Type B pancreatic cell (in vitro differentiated cells): ENCODE results near the gene NCF2. TPM values are rescaled to one million over a fixed set of nuclear protein-coding genes. Genes with fewer than 3 reads are reported as not detected.

Experiments
- DNase-seq: peaks from one replicate; pipeline ENCODE4 v3.0.0; 2021; ENCODE audit warnings: mixed read lengths; ENCODE audit not compliant: unreplicated experiment; ENCODE audit errors: extremely low spot score
- H3K27ac Mint-ChIP-seq: 2 replicates; pipeline ENCODE4 v1.8.0; 2021; ENCODE audit warnings: mild to moderate bottlenecking, mixed read lengths
- H3K27me3 Mint-ChIP-seq: 2 replicates; pipeline ENCODE4 v1.8.0; 2021; ENCODE audit warnings: mixed read lengths
- H3K36me3 Mint-ChIP-seq: 2 replicates; pipeline ENCODE4 v1.8.0; 2021; ENCODE audit warnings: mixed read lengths
- H3K4me1 Mint-ChIP-seq: one replicate; pipeline ENCODE4 v1.8.0; 2021; ENCODE audit warnings: mixed read lengths; ENCODE audit not compliant: unreplicated experiment
- H3K4me3 Mint-ChIP-seq: 2 replicates; pipeline ENCODE4 v1.8.0; 2021; ENCODE audit warnings: mild to moderate bottlenecking, mixed read lengths
- H3K9me3 Mint-ChIP-seq: 2 replicates; pipeline ENCODE4 v1.8.0; 2021; ENCODE audit warnings: mixed read lengths
- CTCF ChIP-seq: fragments of 200-600 bp; sonication (generic); conservative IDR thresholded peaks from 2 replicates; pipeline ENCODE4 v1.5.0; 2021; ENCODE audit warnings: antibody characterized with exemption, mild to moderate bottlenecking
- total RNA-seq: library from RNA; stranded (reverse); gene quantifications from 2 replicates; pipeline ENCODE4 v1.2.1, GENCODE V29; 2021; ENCODE audit warnings: low replicate concordance

The NCF2 gene
- total RNA-seq, 1 donor from 2014 or later, result 0.68 TPM

DNA sequence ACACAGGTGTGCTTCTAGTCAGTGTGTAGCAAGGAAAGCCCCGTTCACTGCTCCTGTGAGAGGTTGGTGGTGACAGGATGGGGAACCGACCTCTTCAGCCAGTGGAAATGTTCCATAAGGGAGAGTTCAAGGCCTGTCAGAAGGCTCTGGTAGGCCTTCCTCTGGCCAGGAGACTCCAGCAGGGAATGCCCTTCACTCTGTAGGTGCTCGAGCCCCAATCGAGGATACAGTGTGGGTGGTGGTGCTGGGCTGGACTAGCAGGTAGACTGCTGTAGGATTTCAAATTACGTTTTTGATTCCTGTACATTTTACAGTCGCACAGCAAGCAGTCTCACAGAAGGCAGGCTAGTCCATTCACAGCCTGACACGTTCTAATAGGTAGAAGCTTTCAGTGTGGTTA is 37.8 kb downstream of the NCF2 start:
- Mint-ChIP-seq H3K4me1 (no peaks in the 10 kb centered on the region), H3K27ac (no peak overlapping the region), H3K9me3 (no peaks in the 10 kb centered on the region), H3K27me3 (no peaks in the 10 kb centered on the region), H3K36me3 (peaks cover 23% of the 10 kb centered on the region), H3K4me3 (no peak overlapping the region)
- no peak for DNase-seq
- TF ChIP-seq CTCF, result no peak

DNA sequence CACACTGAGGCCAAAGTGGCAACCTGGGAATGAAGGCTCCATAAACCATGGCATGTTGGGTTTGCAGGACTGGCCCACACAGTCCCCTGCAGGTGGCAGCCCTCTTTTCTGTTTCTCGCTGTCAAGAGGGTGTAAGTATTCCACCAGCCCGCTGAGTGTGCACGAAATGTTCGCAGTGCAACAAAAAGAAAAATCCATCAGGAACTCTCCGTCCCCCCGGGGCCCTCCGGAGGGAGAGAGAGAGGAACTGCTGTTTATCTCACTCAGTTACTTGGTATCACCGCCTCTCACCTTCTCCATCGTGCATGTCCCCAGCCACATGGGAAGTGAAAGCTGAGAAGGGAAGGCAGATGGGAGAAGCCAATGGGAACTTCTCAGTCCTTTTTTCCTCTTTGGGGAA is 38.3 kb downstream of the NCF2 start:
- Mint-ChIP-seq H3K4me3 (no peak overlapping the region), H3K27ac (no peak overlapping the region), H3K36me3 (peaks cover 27% of the 10 kb centered on the region), H3K9me3 (no peaks in the 10 kb centered on the region), H3K4me1 (no peaks in the 10 kb centered on the region), H3K27me3 (no peaks in the 10 kb centered on the region)
- no peak for DNase-seq
- no peak for TF ChIP-seq CTCF

- TF ChIP-seq CTCF, result no peak
- Mint-ChIP-seq H3K4me3 (no peak overlapping the region), H3K27me3 (no peaks in the 10 kb centered on the region), H3K4me1 (no peaks in the 10 kb centered on the region), H3K36me3 (peaks cover 31% of the 10 kb centered on the region), H3K9me3 (no peaks in the 10 kb centered on the region), H3K27ac (no peak overlapping the region)
- no peak for DNase-seq
Observed at GRCh38 chr1:183550915-183551314, 39.3 kb downstream of the NCF2 start.

DNA sequence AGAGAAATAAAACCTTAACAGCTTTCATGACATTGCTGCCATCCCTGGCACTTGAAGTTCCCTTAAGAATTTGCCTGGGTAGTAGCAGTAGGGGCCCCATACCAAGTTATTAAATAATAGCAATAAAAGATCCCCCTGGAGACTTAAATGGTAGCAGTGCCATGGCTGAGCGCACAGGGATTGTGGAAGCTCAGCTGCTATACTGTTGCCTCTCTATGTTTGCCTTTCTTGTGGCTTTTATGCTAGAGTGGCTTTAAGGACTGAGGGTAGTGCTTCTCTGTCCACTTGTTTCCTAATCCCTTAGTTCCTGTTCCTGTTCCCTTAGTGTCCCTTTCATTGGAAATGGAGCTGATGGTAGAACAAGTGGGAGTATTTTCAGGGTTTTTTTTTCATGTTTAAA is 42.1 kb downstream of the NCF2 start:
- Mint-ChIP-seq H3K36me3 (peaks cover 32% of the 10 kb centered on the region), H3K27ac (no peak overlapping the region), H3K27me3 (no peaks in the 10 kb centered on the region), H3K4me3 (no peak overlapping the region), H3K9me3 (no peaks in the 10 kb centered on the region), H3K4me1 (peaks cover 5% of the 10 kb centered on the region)
- DNase-seq, result no peak
- no peak for TF ChIP-seq CTCF

GRCh38 chr1:183546427-183546826 is 43.8 kb downstream of the NCF2 start:
- no peak for TF ChIP-seq CTCF
- no peaks in the 10 kb centered on the region for H3K9me3 Mint-ChIP-seq
- H3K27me3 Mint-ChIP-seq, result no peaks in the 10 kb centered on the region
- no peak overlapping the region for H3K4me3 Mint-ChIP-seq
- peaks cover 5% of the 10 kb centered on the region for H3K4me1 Mint-ChIP-seq
- DNase-seq, result no peak
- H3K36me3 Mint-ChIP-seq, result peaks cover 34% of the 10 kb centered on the region
- H3K27ac Mint-ChIP-seq, result no peak overlapping the region

DNA sequence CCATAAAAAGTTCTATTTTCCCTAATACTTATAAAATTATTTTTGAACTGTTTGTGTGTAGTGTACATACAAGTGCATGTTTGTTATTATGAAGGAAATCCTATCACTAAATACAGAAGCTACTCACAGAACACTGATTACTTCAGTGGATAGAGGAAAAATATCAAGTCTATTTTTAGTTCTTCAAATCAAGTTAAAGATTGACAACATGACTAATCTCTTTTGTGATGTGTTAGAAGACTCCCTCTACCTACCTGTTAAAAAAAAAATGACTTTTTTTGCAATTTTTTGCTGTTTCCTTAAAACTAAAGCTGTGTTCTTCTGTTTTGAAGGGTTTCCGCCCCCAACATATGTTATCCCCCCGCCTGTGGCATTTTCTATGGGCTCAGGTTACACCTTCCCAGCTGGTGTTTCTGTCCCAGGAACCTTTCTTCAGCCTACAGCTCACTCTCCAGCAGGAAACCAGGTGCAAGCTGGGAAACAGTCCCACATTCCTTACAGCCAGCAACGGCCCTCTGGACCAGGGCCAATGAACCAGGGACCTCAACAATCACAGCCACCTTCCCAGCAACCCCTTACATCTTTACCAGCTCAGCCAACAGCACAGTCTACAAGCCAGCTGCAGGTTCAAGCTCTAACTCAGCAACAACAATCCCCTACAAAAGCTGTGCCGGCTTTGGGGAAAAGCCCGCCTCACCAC is 45.5 kb downstream of the NCF2 start:
- Mint-ChIP-seq H3K36me3 (peaks cover 31% of the 10 kb centered on the region), H3K9me3 (no peaks in the 10 kb centered on the region), H3K27ac (no peak overlapping the region), H3K4me3 (no peak overlapping the region), H3K4me1 (peaks cover 5% of the 10 kb centered on the region), H3K27me3 (no peaks in the 10 kb centered on the region)
- no peak for TF ChIP-seq CTCF
- no peak for DNase-seq
